Tibial artery (tissue), 4 donors: Measurements from ENCODE around the gene TOMM40.

Experiments
- DNase-seq, 2 donors: peaks; one replicate each; pipeline ENCODE4 v3.0.0-alpha.2; 2019
- H3K27ac ChIP-seq, 2 donors: fragments of 200-600 bp; sonication (generic) in 1 of 2; 1 replicate in 1 of 2; 2 replicates in 1 of 2; pipeline ENCODE4 v1.5.1; 2018 to 2019; ENCODE audit warnings: mild to moderate bottlenecking in 1 of 2
- H3K27me3 ChIP-seq, 2 donors: fragments of 200-600 bp; sonication (generic) in 1 of 2; one replicate each; pipeline versions ENCODE4 v1.5.1 to v1.6.0; 2016 to 2019
- H3K36me3 ChIP-seq, 3 donors: fragments of 200-600 bp; sonication (generic) in 2 of 3; one replicate each; pipeline ENCODE4 v1.5.1; 2016 to 2019; ENCODE audit warnings: mild to moderate bottlenecking in 2 of 3
- H3K4me1 ChIP-seq, 4 donors: fragments of 200-600 bp; sonication (generic) in 2 of 4; 1 replicate in 3 of 4; 2 replicates in 1 of 4; pipeline ENCODE4 v1.5.1; 2016 to 2019
- H3K4me3 ChIP-seq, 2 donors: fragments of 200-600 bp; sonication (generic) in 1 of 2; 1 replicate in 1 of 2; 2 replicates in 1 of 2; pipeline ENCODE4 v1.5.1; 2018 to 2019; ENCODE audit warnings: mild to moderate bottlenecking in 2 of 2
- H3K9me3 ChIP-seq, 3 donors: fragments of 200-600 bp; sonication (generic) in 1 of 3; one replicate each; pipeline ENCODE4 v1.5.1; 2016 to 2019
- intact Hi-C: fragments of 100-400 bp; cut with DNase I; formaldehyde crosslinking; loops from one replicate; pipeline ENCODE4 v1.15.0; 2023; ENCODE audit warnings: low total_unique reads
- TF ChIP-seq, protein P1 (sequence below), 2 experiments: fragments of 200-600 bp in 1 of 2; fragments of 450-650 bp in 1 of 2; IDR thresholded peaks; one replicate each; pipeline ENCODE4 v1.5.1; 2017 to 2019; ENCODE audit warnings: antibody characterized with exemption in 2 of 2, mild to moderate bottlenecking in 1 of 2, moderate library complexity in 1 of 2

TOMM40 gene

DNA sequence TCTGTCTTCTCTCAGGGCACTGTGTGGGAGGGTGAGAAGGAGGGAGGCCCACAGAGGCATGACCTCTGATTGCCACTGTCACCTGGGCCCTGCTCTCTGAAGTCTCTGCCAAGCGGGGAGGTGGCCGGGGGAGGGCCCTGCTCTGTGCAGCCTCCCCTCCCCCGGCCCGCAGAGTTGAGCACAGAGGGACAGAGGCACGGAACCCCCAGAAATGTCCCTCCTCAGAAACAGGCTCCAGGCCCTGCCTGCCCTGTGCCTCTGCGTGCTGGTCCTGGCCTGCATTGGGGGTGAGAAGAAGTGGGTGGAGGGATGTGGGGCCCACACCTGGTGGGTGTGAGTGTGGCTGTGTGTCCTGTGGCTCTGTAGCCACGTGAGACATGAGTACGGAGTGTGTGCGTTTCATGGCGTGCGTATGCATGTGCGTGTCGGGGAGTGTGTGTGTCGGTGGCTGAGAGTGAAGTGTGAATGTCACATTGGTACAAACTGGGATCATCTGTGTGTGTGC, 51.1 kb downstream of the TOMM40 start, which contains the start of gene APOC4:
APOC4 (plus strand) TSS at position 171 of the 505 bp plus-strand sequence; CDS start at position 212, 41 bp downstream.
- Histone ChIP-seq H3K4me3 (no peak within 1 kb of the TSS), H3K9me3 (no peaks in the 10 kb centered on the region), H3K27ac (no peak within 1 kb of the TSS), H3K4me1 (no peaks in the 10 kb centered on the region), H3K27me3 (no peaks in the 10 kb centered on the region), H3K36me3 (no peaks in the 10 kb centered on the region)
- TF ChIP-seq, protein P1, sequence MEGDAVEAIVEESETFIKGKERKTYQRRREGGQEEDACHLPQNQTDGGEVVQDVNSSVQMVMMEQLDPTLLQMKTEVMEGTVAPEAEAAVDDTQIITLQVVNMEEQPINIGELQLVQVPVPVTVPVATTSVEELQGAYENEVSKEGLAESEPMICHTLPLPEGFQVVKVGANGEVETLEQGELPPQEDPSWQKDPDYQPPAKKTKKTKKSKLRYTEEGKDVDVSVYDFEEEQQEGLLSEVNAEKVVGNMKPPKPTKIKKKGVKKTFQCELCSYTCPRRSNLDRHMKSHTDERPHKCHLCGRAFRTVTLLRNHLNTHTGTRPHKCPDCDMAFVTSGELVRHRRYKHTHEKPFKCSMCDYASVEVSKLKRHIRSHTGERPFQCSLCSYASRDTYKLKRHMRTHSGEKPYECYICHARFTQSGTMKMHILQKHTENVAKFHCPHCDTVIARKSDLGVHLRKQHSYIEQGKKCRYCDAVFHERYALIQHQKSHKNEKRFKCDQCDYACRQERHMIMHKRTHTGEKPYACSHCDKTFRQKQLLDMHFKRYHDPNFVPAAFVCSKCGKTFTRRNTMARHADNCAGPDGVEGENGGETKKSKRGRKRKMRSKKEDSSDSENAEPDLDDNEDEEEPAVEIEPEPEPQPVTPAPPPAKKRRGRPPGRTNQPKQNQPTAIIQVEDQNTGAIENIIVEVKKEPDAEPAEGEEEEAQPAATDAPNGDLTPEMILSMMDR (IDR thresholded peaks at IDR 0.05): no peak
- DNase-seq: no peak
- intact Hi-C loops: no loop called here

DNA sequence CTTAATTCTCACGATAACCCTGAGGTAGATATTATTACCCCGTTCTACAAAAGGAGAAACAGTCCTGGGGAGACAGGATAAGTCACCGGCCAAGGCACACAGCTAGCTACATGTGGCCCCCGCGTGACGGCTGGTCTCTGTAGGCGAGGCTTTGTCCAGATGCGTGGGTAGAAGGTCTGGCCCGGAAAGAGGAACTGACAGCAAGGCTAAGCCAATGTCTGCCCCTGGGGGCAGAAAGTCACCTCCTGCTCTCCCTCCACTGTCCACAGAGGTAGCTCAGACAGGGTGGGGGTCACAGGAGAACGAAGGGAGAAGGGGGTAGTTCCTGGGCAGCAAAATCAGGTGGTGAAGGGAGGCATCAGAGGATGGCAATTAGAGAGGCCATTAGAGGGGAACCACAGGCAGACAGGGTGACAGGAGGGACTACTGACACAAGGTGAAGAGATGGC, 52.8 kb downstream of the TOMM40 start:
- TF ChIP-seq, protein P1 (IDR thresholded peaks at IDR 0.05): no peak
- intact Hi-C loops: no loop called here
- H3K9me3 ChIP-seq: no peaks in the 10 kb centered on the region
- H3K27me3 ChIP-seq: no peaks in the 10 kb centered on the region
- no peaks in the 10 kb centered on the region for H3K4me1 ChIP-seq
- H3K4me3 ChIP-seq: no peak overlapping the region
- no peaks in the 10 kb centered on the region for H3K36me3 ChIP-seq
- no peak overlapping the region for H3K27ac ChIP-seq
- peak; percentile 65 to 76 for DNase-seq

DNA sequence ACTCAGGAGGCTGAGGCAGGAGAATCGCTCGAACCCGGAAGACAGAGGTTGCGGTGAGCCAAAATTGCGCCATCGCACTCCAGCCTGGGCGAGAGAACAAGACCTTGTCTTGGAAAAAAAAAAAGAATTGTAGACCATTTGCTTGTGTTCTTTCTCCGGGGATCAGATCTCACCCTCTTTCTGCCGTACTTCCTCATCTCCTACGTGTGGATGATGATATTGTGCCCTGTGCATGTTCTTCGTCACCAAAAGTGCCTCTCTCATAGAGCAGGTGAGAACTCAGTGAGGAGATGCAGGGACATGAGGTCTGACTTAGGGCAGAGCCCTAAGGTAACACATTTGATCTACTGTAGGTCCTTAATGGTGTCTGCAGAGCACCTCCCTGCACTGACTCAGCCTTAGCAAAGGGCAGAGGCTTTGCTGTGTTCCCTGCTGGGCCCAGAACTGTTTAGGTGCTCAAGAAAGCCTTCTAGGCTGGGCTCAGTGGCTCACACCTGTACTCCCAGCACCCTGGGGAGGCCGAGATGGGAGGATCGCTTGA, 56.1 kb downstream of the TOMM40 start:
- intact Hi-C loops: no loop called here

DNA sequence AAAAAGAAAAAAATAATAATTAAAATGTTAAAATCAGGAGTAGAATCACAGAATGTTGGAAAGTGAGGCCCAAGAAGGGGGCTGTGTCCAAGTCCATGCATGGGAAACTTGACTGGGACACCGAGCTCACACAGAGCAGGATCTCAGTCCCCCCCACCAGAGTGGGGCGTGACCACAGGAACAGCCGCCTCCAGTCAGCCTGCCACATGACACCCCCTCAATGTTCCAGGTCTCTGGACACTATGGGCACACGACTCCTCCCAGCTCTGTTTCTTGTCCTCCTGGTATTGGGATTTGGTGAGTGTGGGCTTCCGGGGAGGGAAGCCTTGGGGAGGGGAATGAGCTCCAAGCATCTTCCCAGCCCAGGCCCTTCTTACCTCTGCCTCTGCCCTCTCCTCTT, 57.2 kb downstream of the TOMM40 start:
- Histone ChIP-seq H3K9me3 (no peaks in the 10 kb centered on the region), H3K4me1 (peaks cover 0 to 18% (median 9%) of the 10 kb centered on the region in 4 donors), H3K36me3 (peaks cover 0 to 14% (median 10%) of the 10 kb centered on the region in 3 donors), H3K27me3 (no peaks in the 10 kb centered on the region), H3K27ac (no peak overlapping the region), H3K4me3 (no peak overlapping the region)
- no peak for DNase-seq
- intact Hi-C loops: no loop called here
- TF ChIP-seq, protein P1 (IDR thresholded peaks at IDR 0.05): no peak

More for the DNA sequence above, 56.1 kb downstream of the TOMM40 start:
- H3K27me3 ChIP-seq: no peaks in the 10 kb centered on the region
- no peak overlapping the region for H3K4me3 ChIP-seq
- TF ChIP-seq, protein P1 (IDR thresholded peaks at IDR 0.05): no peak
- H3K9me3 ChIP-seq: no peaks in the 10 kb centered on the region
- peaks cover 0 to 14% (median 10%) of the 10 kb centered on the region in 3 donors for H3K36me3 ChIP-seq
- no peak overlapping the region for H3K27ac ChIP-seq
- no peak for DNase-seq
- H3K4me1 ChIP-seq: peaks cover 0 to 14% (median 9%) of the 10 kb centered on the region in 4 donors

DNA sequence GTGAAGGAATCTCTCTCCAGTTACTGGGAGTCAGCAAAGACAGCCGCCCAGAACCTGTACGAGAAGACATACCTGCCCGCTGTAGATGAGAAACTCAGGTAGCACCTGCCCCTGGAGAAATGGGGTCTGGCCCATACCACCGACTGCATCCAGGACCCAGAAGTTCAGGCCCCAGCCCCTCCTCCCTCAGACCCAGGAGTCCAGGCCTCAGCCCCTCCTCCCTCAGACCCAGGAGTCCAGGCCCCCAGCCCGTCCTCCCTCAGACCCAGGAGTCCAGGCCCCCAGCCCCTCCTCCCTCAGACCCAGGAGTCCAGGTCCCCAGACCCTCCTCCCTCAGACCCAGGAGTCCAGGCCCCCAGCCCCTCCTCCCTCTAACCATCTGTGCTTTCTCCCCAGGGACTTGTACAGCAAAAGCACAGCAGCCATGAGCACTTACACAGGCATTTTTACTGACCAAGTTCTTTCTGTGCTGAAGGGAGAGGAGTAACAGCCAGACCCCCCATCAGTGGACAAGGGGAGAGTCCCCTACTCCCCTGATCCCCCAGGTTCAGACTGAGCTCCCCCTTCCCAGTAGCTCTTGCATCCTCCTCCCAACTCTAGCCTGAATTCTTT, 57.8 kb downstream of the TOMM40 start:
- no peak overlapping the region for H3K27ac ChIP-seq
- TF ChIP-seq, protein P1 (IDR thresholded peaks at IDR 0.05): no peak
- H3K27me3 ChIP-seq: no peaks in the 10 kb centered on the region
- H3K9me3 ChIP-seq: no peaks in the 10 kb centered on the region
- DNase-seq: no peak
- no peak overlapping the region for H3K4me3 ChIP-seq
- H3K4me1 ChIP-seq: peaks cover 0 to 24% (median 12%) of the 10 kb centered on the region in 4 donors
- intact Hi-C loops: no loop called here
- H3K36me3 ChIP-seq: peaks cover 0 to 14% (median 10%) of the 10 kb centered on the region in 3 donors
